Chondrocyte (in vitro differentiated cells): ENCODE measurements around the gene PHF1. TPM values are rescaled to one million over a fixed set of nuclear protein-coding genes. Genes with fewer than 3 reads are reported as not detected.
A peak's percentile ranks its signal among the peaks of the same experiment; 100 is the strongest.
"Not testable (repeated sequence)": the region's sequence is repeated elsewhere in the genome, so short reads cannot be mapped to it uniquely, and the experiment has no call there.

Experiments
- DNase-seq: peaks from one replicate; pipeline ENCODE4 v3.0.0; 2021; ENCODE audit warnings: mixed read lengths, low spot score
- H3K27ac Mint-ChIP-seq: one replicate; pipeline ENCODE4 v1.8.0; 2021; ENCODE audit warnings: mild to moderate bottlenecking, moderate library complexity, mixed read lengths; ENCODE audit not compliant: unreplicated experiment
- H3K27me3 Mint-ChIP-seq: 2 replicates; pipeline ENCODE4 v1.8.0; 2021; ENCODE audit warnings: low read depth, mixed read lengths
- H3K36me3 Mint-ChIP-seq: 2 replicates; pipeline ENCODE4 v1.8.0; 2021; ENCODE audit warnings: low read depth, mixed read lengths
- H3K4me1 Mint-ChIP-seq: 2 replicates; pipeline ENCODE4 v1.8.0; 2021; ENCODE audit warnings: low read depth, mild to moderate bottlenecking, mixed read lengths
- H3K4me3 Mint-ChIP-seq: one replicate; pipeline ENCODE4 v1.8.0; 2021; ENCODE audit warnings: mild to moderate bottlenecking, moderate library complexity, mixed read lengths; ENCODE audit not compliant: unreplicated experiment
- H3K9me3 Mint-ChIP-seq: 2 replicates; pipeline ENCODE4 v1.8.0; 2021; ENCODE audit warnings: low read depth, mixed read lengths
- CTCF ChIP-seq: fragments of 200-600 bp; sonication (generic); IDR thresholded peaks from 2 replicates; pipeline ENCODE4 v1.5.0; 2021; ENCODE audit warnings: antibody characterized with exemption, mild to moderate bottlenecking, moderate library complexity
- total RNA-seq: library from RNA; stranded (reverse); gene quantifications from 3 replicates; pipeline ENCODE4 v1.2.1, GENCODE V29; 2021

Gene PHF1
- total RNA-seq, 1 donor from 2014 or later = 43.2 TPM

GRCh38 chr6:33372526-33373123, 38.2 kb upstream of the PHF1 start:
- TF ChIP-seq CTCF = no peak
- Mint-ChIP-seq H3K4me1 (peaks cover 11% of the 10 kb centered on the region), H3K9me3 (no peaks in the 10 kb centered on the region), H3K27me3 (no peaks in the 10 kb centered on the region), H3K36me3 (no peaks in the 10 kb centered on the region), H3K4me3 (no peak overlapping the region), H3K27ac (no peak overlapping the region)
- DNase-seq = no peak

- H3K36me3 Mint-ChIP-seq = no peaks in the 10 kb centered on the region
- no peak for TF ChIP-seq CTCF
- no peaks in the 10 kb centered on the region for H3K9me3 Mint-ChIP-seq
- H3K27me3 Mint-ChIP-seq = no peaks in the 10 kb centered on the region
- no peak overlapping the region for H3K4me3 Mint-ChIP-seq
- H3K4me1 Mint-ChIP-seq = peaks cover 11% of the 10 kb centered on the region
- DNase-seq = no peak
- H3K27ac Mint-ChIP-seq = peak overlapping the region; percentile 74
Measured at GRCh38 chr6:33373960-33374910, 36.6 kb upstream of the PHF1 start.

GRCh38 chr6:33375143-33375671, 35.6 kb upstream of the PHF1 start:
- Mint-ChIP-seq H3K9me3 (no peaks in the 10 kb centered on the region), H3K4me3 (peak overlapping the region; percentile 37), H3K4me1 (peaks cover 11% of the 10 kb centered on the region), H3K36me3 (no peaks in the 10 kb centered on the region), H3K27ac (peak overlapping the region; percentile 74), H3K27me3 (no peaks in the 10 kb centered on the region)
- no peak for TF ChIP-seq CTCF
- DNase-seq = no peak

GRCh38 chr6:33377171-33377570, 33.6 kb upstream of the PHF1 start:
- TF ChIP-seq CTCF = no peak
- peaks cover 11% of the 10 kb centered on the region for H3K4me1 Mint-ChIP-seq
- no peak overlapping the region for H3K4me3 Mint-ChIP-seq
- no peaks in the 10 kb centered on the region for H3K9me3 Mint-ChIP-seq
- H3K36me3 Mint-ChIP-seq = no peaks in the 10 kb centered on the region
- no peak for DNase-seq
- no peak overlapping the region for H3K27ac Mint-ChIP-seq
- H3K27me3 Mint-ChIP-seq = peaks cover 4% of the 10 kb centered on the region

GRCh38 chr6:33379184-33379583, 31.6 kb upstream of the PHF1 start:
- DNase-seq, H3K36me3 Mint-ChIP-seq, H3K27ac Mint-ChIP-seq, H3K27me3 Mint-ChIP-seq, H3K9me3 Mint-ChIP-seq, H3K4me3 Mint-ChIP-seq: not testable (repeated sequence)
- H3K4me1 Mint-ChIP-seq = peaks cover 11% of the 10 kb centered on the region
